HG03196 (cell line): ENCODE results near the gene EEIG2.

Source experiments
- ATAC-seq: cut with Tn5 transposase; IDR thresholded peaks from one replicate; pipeline ENCODE4 v1.9.1; 2021; ENCODE audit not compliant: unreplicated experiment

The EEIG2 gene

GRCh38 chr1:108575375-108575774 lies 15.5 kb downstream of the EEIG2 start:
- ATAC-seq: no peak

GRCh38 chr1:108583757-108584427 lies 24.0 kb downstream of the EEIG2 start:
- ATAC-seq: no peak

GRCh38 chr1:108584428-108584856 lies 24.5 kb downstream of the EEIG2 start:
- no peak for ATAC-seq

- no peak for ATAC-seq
Measured at GRCh38 chr1:108585313-108585712, 25.4 kb downstream of the EEIG2 start.

- no peak for ATAC-seq
Measured at GRCh38 chr1:108590441-108590840, 30.5 kb downstream of the EEIG2 start.

- no peak for ATAC-seq
Measured at GRCh38 chr1:108590957-108591356, 31.1 kb downstream of the EEIG2 start.

- no peak for ATAC-seq
Measured at GRCh38 chr1:108591466-108591865, 31.6 kb downstream of the EEIG2 start.

- peak; percentile 59 for ATAC-seq
Measured at GRCh38 chr1:108592030-108592759, 32.3 kb downstream of the EEIG2 start.

GRCh38 chr1:108593448-108593847 lies 33.5 kb downstream of the EEIG2 start:
- ATAC-seq: no peak

- no peak for ATAC-seq
Measured at GRCh38 chr1:108595507-108595906, 35.6 kb downstream of the EEIG2 start.

- ATAC-seq: no peak
Measured at GRCh38 chr1:108597041-108597440, 37.1 kb downstream of the EEIG2 start.

- no peak for ATAC-seq
Measured at GRCh38 chr1:108598340-108598739, 38.4 kb downstream of the EEIG2 start.

GRCh38 chr1:108600504-108600903 lies 40.6 kb downstream of the EEIG2 start:
- ATAC-seq: no peak

- no peak for ATAC-seq
Measured at GRCh38 chr1:108601708-108602410, 42.0 kb downstream of the EEIG2 start.

GRCh38 chr1:108605633-108606032 lies 45.7 kb downstream of the EEIG2 start:
- no peak for ATAC-seq

GRCh38 chr1:108606478-108606877 lies 46.6 kb downstream of the EEIG2 start:
- no peak for ATAC-seq

GRCh38 chr1:108609483-108610049 lies 49.7 kb downstream of the EEIG2 start:
- no peak for ATAC-seq
